HG02588 (cell line): ENCODE measurements around the gene SMCO2.

ENCODE experiments used
- ATAC-seq: cut with Tn5 transposase; IDR thresholded peaks from one replicate; pipeline ENCODE4 v1.9.1; 2021; ENCODE audit warnings: mild to moderate bottlenecking, moderate library complexity; ENCODE audit not compliant: unreplicated experiment

SMCO2 gene

DNA sequence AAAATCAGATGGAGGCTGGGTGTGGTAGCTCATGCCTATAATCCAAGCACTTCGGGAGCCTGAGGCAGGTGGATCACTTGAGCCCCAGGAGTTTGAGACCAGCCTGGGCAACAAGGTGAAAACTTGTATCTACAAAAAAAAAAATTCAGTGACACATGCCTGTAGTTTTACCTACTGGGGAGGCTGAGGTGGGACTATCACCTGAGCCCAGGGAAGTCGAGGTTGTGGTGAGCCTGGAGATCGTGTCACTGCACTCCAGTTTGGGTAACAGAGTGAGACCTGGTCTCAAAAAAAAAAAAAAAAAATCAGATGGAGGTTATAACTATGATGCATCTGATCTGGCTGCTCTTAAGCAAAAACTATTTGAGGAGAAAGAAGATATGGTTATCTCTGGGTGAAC, 50.9 kb downstream of the SMCO2 start:
- no peak for ATAC-seq

DNA sequence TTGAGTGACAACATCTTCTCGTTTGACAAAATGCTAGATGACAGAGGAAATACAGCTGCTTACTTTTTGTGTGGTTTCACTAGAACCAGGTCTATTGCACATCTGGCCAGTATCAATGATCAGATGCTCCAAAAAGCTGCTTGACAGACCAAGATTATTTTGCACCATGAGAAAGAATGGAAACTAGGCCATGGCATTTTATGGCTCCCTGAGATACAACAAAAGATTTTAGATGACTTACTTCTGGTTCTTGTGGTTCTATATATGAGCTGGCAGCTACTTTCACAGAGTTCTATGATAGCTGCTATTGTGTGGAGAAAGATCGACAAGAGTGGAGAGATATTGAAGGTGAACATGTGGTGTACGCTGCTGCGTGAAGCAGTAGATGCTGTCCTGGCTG, 51.6 kb downstream of the SMCO2 start:
- ATAC-seq = no peak

GRCh38 chr12:27498761-27499160, 52.2 kb downstream of the SMCO2 start:
- no peak for ATAC-seq

DNA sequence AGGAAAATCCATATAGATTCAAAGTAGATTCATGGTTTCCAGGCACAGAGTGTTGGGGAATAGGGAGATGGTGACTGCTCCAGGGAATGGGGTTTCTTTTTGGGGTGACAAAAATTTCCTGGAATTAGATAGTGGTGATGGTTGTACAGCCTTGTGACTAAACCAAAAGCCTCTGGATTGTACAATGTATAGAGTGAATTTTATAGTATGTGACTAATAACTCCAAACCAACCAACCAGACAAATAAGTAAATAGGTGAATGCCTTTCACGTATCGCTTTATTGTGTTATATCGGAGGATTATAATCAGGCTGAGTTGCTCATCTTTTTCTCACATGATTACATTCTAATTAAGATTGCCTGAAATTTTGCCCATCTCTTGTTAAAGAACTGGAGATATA, 52.8 kb downstream of the SMCO2 start:
- no peak for ATAC-seq

- ATAC-seq = no peak
Observed at GRCh38 chr12:27500546-27500945, 54.0 kb downstream of the SMCO2 start.

DNA sequence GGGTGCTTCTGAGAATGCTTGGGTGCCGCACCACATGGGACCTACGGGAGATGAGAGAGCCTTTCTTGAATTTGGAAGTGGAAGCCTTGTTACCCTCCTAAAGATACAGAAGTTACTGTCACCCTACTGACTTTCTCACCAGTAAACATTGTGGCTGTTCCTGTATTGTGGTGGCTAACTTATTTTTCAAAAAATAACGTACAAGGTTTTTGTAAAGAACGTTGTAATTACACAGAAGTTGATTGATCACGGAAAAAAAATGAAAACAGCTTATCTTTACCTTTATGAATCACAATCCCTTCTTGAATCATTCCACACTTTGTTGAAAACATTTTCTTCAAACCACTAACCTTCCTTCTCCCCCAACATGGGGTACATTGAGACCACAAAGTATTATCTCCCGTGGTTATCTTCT, 55.5 kb downstream of the SMCO2 start:
- ATAC-seq = no peak

- ATAC-seq = no peak
Observed at GRCh38 chr12:27504507-27504906, 58.0 kb downstream of the SMCO2 start.

DNA sequence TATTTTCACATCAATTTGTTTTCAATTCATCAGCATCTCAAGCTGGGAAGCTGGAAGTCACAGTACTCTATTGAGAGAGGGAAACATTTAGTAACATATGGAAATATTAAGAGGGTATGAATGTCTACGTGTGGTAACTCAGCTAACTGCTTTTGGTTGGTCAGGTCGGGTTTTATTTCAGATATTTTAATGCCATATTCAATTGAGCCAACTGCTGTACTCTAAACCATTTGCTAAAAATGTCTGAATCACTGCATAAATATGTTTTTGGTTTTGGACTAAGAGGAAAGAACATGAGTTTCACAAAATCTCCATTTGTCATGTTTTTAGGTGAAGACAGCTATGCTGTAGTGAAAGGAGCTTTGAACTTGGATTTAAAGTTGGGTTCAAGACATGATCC, 58.6 kb downstream of the SMCO2 start:
- ATAC-seq = no peak

DNA sequence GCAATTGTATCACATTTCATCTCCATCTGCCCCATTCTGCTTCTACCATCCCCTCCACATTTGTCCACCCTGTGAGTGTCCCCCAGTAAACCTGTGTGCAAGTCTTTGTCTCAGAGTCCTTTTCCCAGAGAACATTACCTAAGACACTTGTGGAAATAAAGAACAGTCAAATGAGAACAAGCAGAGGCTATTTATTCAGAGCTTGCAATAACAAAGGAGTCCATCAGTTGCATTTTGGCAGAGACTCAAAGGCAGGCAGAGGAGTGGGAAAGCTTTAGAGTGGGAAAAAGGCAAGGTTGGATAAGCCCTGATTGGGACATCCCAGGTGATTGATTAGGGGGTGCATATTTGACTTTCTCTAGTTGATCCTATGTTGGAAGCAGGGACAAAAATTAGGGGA, 59.2 kb downstream of the SMCO2 start:
- no peak for ATAC-seq

- ATAC-seq = no peak
Observed at GRCh38 chr12:27506645-27507189, 60.2 kb downstream of the SMCO2 start.

- no peak for ATAC-seq
Observed at GRCh38 chr12:27508736-27509431, 62.3 kb downstream of the SMCO2 start.

DNA sequence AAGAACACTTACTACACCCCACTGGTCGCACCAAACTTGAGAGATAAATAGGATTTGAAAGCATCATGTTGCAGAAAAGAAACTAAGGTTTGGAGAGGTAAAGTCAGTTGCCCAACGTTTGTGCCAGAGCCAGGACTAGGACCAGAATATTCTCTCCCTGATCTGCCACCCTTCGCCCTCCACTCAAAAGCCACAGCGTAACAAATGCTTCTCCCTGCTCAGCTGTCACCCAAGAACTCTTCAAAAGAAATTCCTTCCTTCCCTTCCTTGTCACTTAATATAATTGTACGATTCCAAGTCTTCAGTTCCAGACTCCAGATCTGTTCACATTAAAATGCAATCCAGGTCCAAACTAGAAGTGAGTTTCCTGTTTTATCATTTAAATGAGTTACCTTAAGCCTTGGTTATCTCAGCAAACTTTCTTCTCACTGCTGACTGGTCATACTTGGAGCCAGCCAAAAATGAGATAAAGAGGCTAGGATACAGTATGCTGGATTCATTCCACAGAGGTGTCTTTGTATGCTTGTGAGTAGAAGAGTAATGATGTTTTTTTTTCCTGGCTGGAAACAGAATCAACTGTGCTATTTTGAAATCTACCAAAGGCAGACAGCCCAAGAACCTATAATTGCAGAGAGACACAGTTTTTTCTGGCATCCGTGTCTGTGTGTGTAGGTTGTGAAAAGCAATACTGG, 64.6 kb downstream of the SMCO2 start:
- no peak for ATAC-seq

DNA sequence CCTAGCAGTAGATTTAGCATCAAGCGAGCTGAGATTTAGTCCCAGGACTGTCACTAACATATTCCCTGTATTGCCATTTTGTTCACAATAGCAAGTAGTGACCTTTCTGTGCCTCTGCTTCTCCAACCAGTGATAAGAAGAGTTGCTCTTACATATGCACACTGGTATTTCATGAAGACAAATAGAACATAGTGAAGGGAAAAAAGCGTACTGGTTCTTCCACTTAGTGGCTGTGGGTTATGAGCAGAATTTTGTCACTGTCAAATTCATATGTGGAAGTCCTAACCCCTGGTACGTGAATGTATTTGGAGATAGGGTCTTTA, 65.1 kb downstream of the SMCO2 start:
- no peak for ATAC-seq

DNA sequence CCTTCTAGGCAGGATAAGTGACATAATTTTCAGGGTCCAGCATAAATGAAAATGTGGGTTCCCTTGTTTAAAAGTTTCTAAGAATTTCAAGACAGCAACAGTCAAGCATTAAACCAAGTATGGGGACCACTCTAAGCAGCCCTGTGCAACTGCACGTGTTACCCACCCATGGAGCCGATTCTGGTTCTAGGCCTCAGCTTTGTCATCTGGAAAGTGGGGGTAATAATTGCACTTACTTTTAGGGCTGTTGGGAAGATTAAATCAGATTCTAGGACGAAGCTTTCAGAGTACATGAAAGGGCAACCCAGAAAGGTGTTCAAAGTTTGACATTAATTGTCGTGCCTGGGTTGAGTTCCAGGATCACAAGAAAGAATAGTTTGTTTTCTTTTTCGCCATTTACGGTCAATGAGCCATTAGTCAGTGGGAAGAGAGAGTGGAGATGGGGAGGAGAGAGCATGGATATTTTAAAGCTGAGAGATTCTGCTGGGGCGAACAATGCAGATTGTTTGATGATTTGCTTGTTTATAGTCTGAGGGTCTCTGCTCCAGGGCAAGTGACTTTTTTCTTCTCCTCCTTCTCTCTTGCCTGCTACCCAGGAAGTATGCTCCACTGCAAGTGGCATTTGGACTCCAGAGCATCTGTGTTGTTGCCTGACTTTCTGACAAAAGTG, 66.8 kb downstream of the SMCO2 start:
- ATAC-seq = no peak

DNA sequence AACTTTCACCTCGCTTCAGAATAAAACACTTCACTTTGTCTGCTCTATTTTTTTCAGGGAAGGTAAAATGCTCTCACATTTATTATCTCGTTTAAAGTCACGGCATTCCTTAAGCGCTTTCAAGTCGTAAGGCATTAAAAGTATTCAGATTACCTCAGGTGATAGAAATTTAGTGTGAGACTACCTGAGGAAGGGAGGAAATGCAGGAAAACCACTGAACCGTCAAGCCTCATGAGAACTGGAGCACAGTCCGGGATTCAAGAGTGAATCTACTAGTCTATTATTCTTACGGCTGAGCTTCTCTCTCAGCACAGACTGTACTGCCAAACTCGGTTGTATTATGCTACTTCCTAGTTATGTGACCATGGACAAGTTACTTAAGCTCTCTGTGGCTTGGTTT, 69.1 kb downstream of the SMCO2 start:
- no peak for ATAC-seq

GRCh38 chr12:27516625-27517024, 70.1 kb downstream of the SMCO2 start:
- ATAC-seq = no peak

- ATAC-seq = no peak
Observed at GRCh38 chr12:27517546-27517945, 71.0 kb downstream of the SMCO2 start.

DNA sequence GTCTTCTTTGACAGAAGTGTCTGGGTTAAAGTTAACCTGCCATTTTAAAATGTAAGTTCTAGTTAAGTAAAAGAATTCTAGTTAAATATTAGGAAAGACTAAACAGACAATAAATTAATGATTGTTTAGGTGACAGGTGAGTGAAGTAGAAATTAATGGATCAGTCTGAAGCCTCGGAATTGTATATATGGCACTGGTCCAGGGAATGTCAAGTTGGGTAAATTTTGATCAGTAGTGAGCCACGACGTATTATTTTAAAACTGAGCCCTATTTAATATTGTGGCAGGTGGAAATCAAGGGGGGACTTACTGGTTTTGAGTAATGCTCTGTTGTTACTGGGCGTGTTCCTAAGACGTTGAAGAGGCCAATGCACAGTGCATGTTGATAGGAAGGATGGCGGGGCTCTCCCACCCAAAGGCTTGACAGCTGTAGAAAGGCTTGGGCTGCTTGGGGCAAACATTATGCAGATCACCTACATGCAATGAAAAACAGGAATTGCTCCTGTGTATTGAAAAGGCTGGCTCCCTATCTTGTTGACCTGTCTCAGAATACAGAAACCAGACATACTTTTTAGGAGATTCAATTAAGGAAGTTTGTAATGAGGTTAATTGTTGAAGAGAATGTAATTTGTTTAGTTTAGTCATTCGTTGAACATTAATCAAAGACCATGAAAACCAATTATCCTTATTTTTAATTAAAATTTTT, 71.6 kb downstream of the SMCO2 start:
- no peak for ATAC-seq

- ATAC-seq = no peak
Observed at GRCh38 chr12:27521066-27521465, 74.5 kb downstream of the SMCO2 start.

DNA sequence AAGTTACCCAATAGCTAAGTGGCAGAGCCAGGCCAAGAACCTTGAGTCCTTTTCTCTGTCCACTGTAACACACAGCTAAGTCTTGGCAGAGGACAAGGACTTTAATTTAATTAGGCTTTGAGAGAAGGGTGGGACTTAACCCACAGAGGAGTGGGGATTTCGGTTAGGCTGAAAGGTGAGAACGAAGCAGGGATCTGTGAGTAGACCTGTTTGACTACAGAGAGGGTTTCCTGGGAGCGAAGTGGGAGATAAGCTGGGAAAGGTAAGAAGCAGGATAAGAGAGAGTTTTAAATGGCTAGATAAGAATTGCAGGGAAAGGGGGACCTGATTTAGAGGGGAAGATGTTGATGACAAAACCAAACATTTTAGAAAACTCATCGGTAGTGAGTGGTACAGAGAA, 75.4 kb downstream of the SMCO2 start:
- ATAC-seq = no peak

DNA sequence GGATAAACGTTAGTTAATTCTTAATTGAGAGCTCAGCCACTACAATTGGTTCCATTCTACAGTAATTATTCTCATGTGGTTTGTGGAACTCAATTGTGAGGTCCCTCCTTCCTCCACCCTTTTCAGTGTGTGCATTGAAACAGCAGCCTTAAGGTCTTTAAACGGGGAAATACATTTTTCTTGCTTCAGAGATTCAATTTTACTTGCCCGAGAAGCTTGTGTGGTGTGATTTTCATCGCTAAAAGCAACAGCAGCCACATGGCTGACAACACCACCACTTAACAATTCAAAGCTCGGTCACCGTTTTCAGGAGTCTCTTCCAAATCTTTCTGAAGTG, 76.7 kb downstream of the SMCO2 start:
- peak; percentile 3 for ATAC-seq
